Measurements from ENCODE around the gene ZBTB7B.

The ZBTB7B gene

DNA sequence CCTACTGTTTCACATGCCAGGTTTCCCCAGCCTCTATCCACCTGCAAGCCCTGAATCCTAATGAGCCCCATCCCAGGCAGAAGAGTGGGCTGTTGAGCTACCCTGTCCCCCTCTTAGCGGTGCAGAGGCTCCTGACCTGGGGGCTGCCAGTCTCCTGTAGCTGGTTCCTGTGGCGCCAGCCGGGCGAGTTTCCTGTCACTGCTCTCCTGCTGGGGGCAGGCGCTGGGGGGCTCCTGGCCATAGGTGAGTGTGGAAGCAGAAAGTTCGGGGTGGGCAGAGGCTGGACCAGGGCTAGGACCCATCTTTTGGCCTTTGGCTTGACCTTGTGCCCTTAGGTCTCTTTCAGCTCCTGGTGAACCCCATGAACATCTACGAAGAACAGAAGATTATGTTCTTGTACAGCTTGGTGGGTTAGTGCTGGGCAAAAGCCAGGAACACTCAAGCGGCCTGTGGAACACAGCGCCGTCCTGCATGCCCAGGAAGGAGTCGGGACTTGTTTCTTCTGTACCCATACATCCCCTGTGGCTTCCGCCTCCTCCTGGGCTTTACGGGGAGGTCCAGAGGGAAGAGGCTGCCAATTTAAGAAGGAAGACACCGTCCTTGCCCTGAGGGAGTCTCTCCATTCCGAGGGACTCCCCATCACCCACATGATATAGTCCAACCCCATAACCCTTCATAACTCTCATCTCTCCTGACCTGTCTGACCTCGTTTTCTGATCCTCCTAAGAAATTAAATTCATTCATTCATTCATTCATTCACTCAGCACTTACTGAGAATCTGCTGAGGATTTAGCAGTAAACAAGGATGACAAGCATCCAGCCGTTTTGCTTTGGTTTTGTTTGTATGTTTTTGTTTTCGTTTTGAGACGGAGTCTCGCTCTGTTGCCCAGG lies 32.0 kb downstream of the ZBTB7B start:
- no peak for TF ChIP-seq ZNF560 (tag by site-specific recombination; IDR thresholded peaks at IDR 0.05; ENCODE audit: borderline replicate concordance)
- no peak for TF ChIP-seq ZNF423 (tag by site-specific recombination; IDR thresholded peaks at IDR 0.05)
- no peak for TF ChIP-seq KLF9 (tag by site-specific recombination; IDR thresholded peaks at IDR 0.05; ENCODE audit: low read depth)
- no peak for TF ChIP-seq ZNF596 (tag by site-specific recombination; IDR thresholded peaks at IDR 0.05)
- TF ChIP-seq, protein P1, sequence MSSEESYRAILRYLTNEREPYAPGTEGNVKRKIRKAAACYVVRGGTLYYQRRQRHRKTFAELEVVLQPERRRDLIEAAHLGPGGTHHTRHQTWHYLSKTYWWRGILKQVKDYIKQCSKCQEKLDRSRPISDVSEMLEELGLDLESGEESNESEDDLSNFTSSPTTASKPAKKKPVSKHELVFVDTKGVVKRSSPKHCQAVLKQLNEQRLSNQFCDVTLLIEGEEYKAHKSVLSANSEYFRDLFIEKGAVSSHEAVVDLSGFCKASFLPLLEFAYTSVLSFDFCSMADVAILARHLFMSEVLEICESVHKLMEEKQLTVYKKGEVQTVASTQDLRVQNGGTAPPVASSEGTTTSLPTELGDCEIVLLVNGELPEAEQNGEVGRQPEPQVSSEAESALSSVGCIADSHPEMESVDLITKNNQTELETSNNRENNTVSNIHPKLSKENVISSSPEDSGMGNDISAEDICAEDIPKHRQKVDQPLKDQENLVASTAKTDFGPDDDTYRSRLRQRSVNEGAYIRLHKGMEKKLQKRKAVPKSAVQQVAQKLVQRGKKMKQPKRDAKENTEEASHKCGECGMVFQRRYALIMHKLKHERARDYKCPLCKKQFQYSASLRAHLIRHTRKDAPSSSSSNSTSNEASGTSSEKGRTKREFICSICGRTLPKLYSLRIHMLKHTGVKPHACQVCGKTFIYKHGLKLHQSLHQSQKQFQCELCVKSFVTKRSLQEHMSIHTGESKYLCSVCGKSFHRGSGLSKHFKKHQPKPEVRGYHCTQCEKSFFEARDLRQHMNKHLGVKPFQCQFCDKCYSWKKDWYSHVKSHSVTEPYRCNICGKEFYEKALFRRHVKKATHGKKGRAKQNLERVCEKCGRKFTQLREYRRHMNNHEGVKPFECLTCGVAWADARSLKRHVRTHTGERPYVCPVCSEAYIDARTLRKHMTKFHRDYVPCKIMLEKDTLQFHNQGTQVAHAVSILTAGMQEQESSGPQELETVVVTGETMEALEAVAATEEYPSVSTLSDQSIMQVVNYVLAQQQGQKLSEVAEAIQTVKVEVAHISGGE (tag by site-specific recombination; conservative IDR thresholded peaks at IDR 0.05; ENCODE audit: low read depth): no peak
- no peak for TF ChIP-seq ZFHX2 (tag by site-specific recombination; conservative IDR thresholded peaks at IDR 0.05)
- TF ChIP-seq, protein P2, sequence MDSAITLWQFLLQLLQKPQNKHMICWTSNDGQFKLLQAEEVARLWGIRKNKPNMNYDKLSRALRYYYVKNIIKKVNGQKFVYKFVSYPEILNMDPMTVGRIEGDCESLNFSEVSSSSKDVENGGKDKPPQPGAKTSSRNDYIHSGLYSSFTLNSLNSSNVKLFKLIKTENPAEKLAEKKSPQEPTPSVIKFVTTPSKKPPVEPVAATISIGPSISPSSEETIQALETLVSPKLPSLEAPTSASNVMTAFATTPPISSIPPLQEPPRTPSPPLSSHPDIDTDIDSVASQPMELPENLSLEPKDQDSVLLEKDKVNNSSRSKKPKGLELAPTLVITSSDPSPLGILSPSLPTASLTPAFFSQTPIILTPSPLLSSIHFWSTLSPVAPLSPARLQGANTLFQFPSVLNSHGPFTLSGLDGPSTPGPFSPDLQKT (IDR thresholded peaks at IDR 0.05; ENCODE audit: borderline replicate concordance, low read depth, low read length): no peak
- TF ChIP-seq, protein P3, sequence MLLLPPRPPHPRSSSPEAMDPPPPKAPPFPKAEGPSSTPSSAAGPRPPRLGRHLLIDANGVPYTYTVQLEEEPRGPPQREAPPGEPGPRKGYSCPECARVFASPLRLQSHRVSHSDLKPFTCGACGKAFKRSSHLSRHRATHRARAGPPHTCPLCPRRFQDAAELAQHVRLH (tag by site-specific recombination; IDR thresholded peaks at IDR 0.05): no peak
- TF ChIP-seq, protein P4, sequence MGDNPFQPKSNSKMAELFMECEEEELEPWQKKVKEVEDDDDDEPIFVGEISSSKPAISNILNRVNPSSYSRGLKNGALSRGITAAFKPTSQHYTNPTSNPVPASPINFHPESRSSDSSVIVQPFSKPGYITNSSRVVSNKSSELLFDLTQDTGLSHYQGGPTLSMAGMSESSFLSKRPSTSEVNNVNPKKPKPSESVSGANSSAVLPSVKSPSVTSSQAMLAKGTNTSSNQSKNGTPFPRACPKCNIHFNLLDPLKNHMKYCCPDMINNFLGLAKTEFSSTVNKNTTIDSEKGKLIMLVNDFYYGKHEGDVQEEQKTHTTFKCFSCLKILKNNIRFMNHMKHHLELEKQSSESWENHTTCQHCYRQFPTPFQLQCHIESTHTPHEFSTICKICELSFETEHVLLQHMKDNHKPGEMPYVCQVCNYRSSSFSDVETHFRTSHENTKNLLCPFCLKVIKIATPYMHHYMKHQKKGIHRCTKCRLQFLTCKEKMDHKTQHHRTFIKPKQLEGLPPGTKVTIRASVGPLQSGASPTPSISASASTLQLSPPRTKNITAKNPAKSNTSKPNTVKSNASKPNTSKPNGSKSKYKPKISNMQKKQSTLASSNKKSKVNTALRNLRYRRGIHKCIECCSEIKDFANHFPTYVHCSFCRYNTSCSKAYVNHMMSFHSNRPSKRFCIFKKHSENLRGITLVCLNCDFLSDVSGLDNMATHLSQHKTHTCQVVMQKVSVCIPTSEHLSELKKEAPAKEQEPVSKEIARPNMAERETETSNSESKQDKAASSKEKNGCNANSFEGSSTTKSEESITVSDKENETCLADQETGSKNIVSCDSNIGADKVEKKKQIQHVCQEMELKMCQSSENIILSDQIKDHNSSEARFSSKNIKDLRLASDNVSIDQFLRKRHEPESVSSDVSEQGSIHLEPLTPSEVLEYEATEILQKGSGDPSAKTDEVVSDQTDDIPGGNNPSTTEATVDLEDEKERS (tag by site-specific recombination; IDR thresholded peaks at IDR 0.05): no peak
- TF ChIP-seq, protein P5, sequence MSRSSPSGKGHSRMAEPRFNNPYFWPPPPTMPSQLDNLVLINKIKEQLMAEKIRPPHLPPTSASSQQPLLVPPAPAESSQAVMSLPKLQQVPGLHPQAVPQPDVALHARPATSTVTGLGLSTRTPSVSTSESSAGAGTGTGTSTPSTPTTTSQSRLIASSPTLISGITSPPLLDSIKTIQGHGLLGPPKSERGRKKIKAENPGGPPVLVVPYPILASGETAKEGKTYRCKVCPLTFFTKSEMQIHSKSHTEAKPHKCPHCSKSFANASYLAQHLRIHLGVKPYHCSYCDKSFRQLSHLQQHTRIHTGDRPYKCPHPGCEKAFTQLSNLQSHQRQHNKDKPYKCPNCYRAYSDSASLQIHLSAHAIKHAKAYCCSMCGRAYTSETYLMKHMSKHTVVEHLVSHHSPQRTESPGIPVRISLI (tag by site-specific recombination; IDR thresholded peaks at IDR 0.05): no peak
- TF ChIP-seq, protein P6, sequence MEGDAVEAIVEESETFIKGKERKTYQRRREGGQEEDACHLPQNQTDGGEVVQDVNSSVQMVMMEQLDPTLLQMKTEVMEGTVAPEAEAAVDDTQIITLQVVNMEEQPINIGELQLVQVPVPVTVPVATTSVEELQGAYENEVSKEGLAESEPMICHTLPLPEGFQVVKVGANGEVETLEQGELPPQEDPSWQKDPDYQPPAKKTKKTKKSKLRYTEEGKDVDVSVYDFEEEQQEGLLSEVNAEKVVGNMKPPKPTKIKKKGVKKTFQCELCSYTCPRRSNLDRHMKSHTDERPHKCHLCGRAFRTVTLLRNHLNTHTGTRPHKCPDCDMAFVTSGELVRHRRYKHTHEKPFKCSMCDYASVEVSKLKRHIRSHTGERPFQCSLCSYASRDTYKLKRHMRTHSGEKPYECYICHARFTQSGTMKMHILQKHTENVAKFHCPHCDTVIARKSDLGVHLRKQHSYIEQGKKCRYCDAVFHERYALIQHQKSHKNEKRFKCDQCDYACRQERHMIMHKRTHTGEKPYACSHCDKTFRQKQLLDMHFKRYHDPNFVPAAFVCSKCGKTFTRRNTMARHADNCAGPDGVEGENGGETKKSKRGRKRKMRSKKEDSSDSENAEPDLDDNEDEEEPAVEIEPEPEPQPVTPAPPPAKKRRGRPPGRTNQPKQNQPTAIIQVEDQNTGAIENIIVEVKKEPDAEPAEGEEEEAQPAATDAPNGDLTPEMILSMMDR (tag by site-specific recombination; IDR thresholded peaks at IDR 0.05): no peak
- TF ChIP-seq ZNF658 (tag by site-specific recombination; IDR thresholded peaks at IDR 0.05): no peak
- no peak for TF ChIP-seq ZNF133 (tag by site-specific recombination; IDR thresholded peaks at IDR 0.05)
- no peak for TF ChIP-seq GFI1B (tag by site-specific recombination; IDR thresholded peaks at IDR 0.05)
- TF ChIP-seq, protein P7, sequence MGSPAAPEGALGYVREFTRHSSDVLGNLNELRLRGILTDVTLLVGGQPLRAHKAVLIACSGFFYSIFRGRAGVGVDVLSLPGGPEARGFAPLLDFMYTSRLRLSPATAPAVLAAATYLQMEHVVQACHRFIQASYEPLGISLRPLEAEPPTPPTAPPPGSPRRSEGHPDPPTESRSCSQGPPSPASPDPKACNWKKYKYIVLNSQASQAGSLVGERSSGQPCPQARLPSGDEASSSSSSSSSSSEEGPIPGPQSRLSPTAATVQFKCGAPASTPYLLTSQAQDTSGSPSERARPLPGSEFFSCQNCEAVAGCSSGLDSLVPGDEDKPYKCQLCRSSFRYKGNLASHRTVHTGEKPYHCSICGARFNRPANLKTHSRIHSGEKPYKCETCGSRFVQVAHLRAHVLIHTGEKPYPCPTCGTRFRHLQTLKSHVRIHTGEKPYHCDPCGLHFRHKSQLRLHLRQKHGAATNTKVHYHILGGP (tag by site-specific recombination; IDR thresholded peaks at IDR 0.05): no peak
- Histone ChIP-seq H3K4me3 (ENCODE audit: low read depth, low read length) (no peak overlapping the region), H3K27ac (ENCODE audit: extremely low read depth, low read depth, low read length) (no peak overlapping the region), H3K9me3 (ENCODE audit: control insufficient read depth, insufficient read depth, low read depth, low read length) (no peaks in the 10 kb centered on the region), H3K36me3 (ENCODE audit: control insufficient read depth in 2 of 2, insufficient read depth in 1 of 2, low read length in 2 of 2) (no peaks in the 10 kb centered on the region), H3K4me1 (ENCODE audit: control insufficient read depth, insufficient read depth, low read length) (no peaks in the 10 kb centered on the region)
- ChIA-PET POLR2A (no interaction called here), CTCF (interaction anchor here (1.2 to 3.0 kb wide), 3 partner anchors 10 to 57 kb away, joined by 5 to 19 read pairs (median 8); no protein-coding TSS in a partner anchor)

Measured in HEK293 (cell line).